ENCODE data around the gene DAPK1.

The DAPK1 gene

GRCh38 chr9:87699835-87700234 lies 202.2 kb downstream of the DAPK1 start:
- no peak for DNase-seq

- no peak for DNase-seq
Observed at GRCh38 chr9:87701491-87701890, 203.8 kb downstream of the DAPK1 start.

- peak; percentile 84 for DNase-seq
Observed at GRCh38 chr9:87701931-87702421, 204.3 kb downstream of the DAPK1 start.

GRCh38 chr9:87702921-87703320 lies 205.3 kb downstream of the DAPK1 start:
- DNase-seq = no peak

GRCh38 chr9:87703636-87704276 lies 206.1 kb downstream of the DAPK1 start:
- DNase-seq = no peak

- no peak for DNase-seq
Observed at GRCh38 chr9:87704342-87704741, 206.7 kb downstream of the DAPK1 start.

GRCh38 chr9:87706066-87706739 lies 208.5 kb downstream of the DAPK1 start:
- no peak for DNase-seq

- peak; percentile 40 for DNase-seq
Observed at GRCh38 chr9:87707805-87708506, 210.3 kb downstream of the DAPK1 start.

GRCh38 chr9:87708546-87708945 lies 210.9 kb downstream of the DAPK1 start:
- no peak for DNase-seq

- DNase-seq = no peak
Observed at GRCh38 chr9:87708986-87709728, 211.5 kb downstream of the DAPK1 start.

- DNase-seq = no peak
Observed at GRCh38 chr9:87710443-87710842, 212.8 kb downstream of the DAPK1 start.

GRCh38 chr9:87711857-87712800 lies 214.5 kb downstream of the DAPK1 start:
- DNase-seq = peak; percentile 73

- no peak for DNase-seq
Observed at GRCh38 chr9:87712801-87713277, 215.2 kb downstream of the DAPK1 start.

GRCh38 chr9:87713278-87713987 lies 215.8 kb downstream of the DAPK1 start:
- peak; percentile 98 for DNase-seq

- no peak for DNase-seq
Observed at GRCh38 chr9:87713988-87714330, 216.3 kb downstream of the DAPK1 start.

- DNase-seq = peak; percentile 82
Observed at GRCh38 chr9:87714819-87715218, 217.2 kb downstream of the DAPK1 start.

- peak; percentile 25 for DNase-seq
Observed at GRCh38 chr9:87716141-87716540, 218.5 kb downstream of the DAPK1 start.

GRCh38 chr9:87717456-87717855 lies 219.8 kb downstream of the DAPK1 start:
- no peak for DNase-seq

GRCh38 chr9:87718231-87718630 lies 220.6 kb downstream of the DAPK1 start:
- DNase-seq = no peak

GRCh38 chr9:87718852-87719612 lies 221.4 kb downstream of the DAPK1 start:
- no peak for DNase-seq
